ENCODE measurements around the gene ANKMY2.

Gene ANKMY2

GRCh38 chr7:16590424-16590823, 55.1 kb downstream of the ANKMY2 start:
- DNase-seq (ENCODE audit: insufficient read length, low spot score), result no peak
- no peak for TF ChIP-seq CTCF (IDR thresholded peaks at IDR 0.05; ENCODE audit: insufficient read depth, missing control alignments)
- FAIRE-seq, result no peak

GRCh38 chr7:16589881-16590280, 55.7 kb downstream of the ANKMY2 start:
- no peak for DNase-seq (ENCODE audit: insufficient read length, low spot score)
- FAIRE-seq, result no peak
- no peak for TF ChIP-seq CTCF (IDR thresholded peaks at IDR 0.05; ENCODE audit: insufficient read depth, missing control alignments)

GRCh38 chr7:16587790-16588189, 57.8 kb downstream of the ANKMY2 start:
- DNase-seq (ENCODE audit: insufficient read length, low spot score), result peak; percentile 26
- FAIRE-seq, result peak; percentile 66
- no peak for TF ChIP-seq CTCF (IDR thresholded peaks at IDR 0.05; ENCODE audit: insufficient read depth, missing control alignments)

- DNase-seq (ENCODE audit: insufficient read length, low spot score) (no peak), FAIRE-seq (no peak)
- TF ChIP-seq CTCF (IDR thresholded peaks at IDR 0.05; ENCODE audit: insufficient read depth, missing control alignments), result no peak
Measured at GRCh38 chr7:16587129-16587528, 58.4 kb downstream of the ANKMY2 start.

GRCh38 chr7:16586081-16586874, 59.3 kb downstream of the ANKMY2 start:
- FAIRE-seq, result no peak
- no peak for TF ChIP-seq CTCF (IDR thresholded peaks at IDR 0.05; ENCODE audit: insufficient read depth, missing control alignments)
- no peak for DNase-seq (ENCODE audit: insufficient read length, low spot score)

GRCh38 chr7:16585540-16585939, 60.0 kb downstream of the ANKMY2 start:
- TF ChIP-seq CTCF (IDR thresholded peaks at IDR 0.05; ENCODE audit: insufficient read depth, missing control alignments), result no peak
- DNase-seq (ENCODE audit: insufficient read length, low spot score) (no peak), FAIRE-seq (no peak)

GRCh38 chr7:16583834-16584233, 61.7 kb downstream of the ANKMY2 start:
- no peak for TF ChIP-seq CTCF (IDR thresholded peaks at IDR 0.05; ENCODE audit: insufficient read depth, missing control alignments)
- FAIRE-seq (no peak), DNase-seq (ENCODE audit: insufficient read length, low spot score) (no peak)

All from D721Med (cell line).